Neuronal stem cell (in vitro differentiated cells): ENCODE measurements around the gene KDM1A. TPM values are rescaled to one million over a fixed set of nuclear protein-coding genes. Genes with fewer than 3 reads are reported as not detected.
A peak's percentile ranks its signal among the peaks of the same experiment; 100 is the strongest.

Experiments used
- DNase-seq: peaks from one replicate; pipeline ENCODE4 v3.0.0-alpha.2; 2013; ENCODE audit warnings: low spot score
- H2AFZ ChIP-seq: one replicate; pipeline ENCODE4 v1.6.1; 2013; ENCODE audit warnings: mild to moderate bottlenecking, low read length, inconsistent platforms
- H2AK5ac ChIP-seq: 2 replicates; pipeline ENCODE4 v1.6.1; 2013; ENCODE audit warnings: low read depth, mild to moderate bottlenecking, inconsistent platforms, low read length, moderate library complexity, mixed read lengths
- H2BK120ac ChIP-seq: 2 replicates; pipeline ENCODE4 v1.6.1; 2013; ENCODE audit warnings: low read depth, mild to moderate bottlenecking, inconsistent platforms, low read length, moderate library complexity, mixed read lengths
- H2BK12ac ChIP-seq: one replicate; pipeline ENCODE4 v1.6.1; 2013; ENCODE audit warnings: low read length, inconsistent platforms
- H2BK15ac ChIP-seq: 2 replicates; pipeline ENCODE4 v1.6.1; 2013; ENCODE audit warnings: mild to moderate bottlenecking, low read length, inconsistent platforms, mixed read lengths
- H2BK5ac ChIP-seq: one replicate; pipeline ENCODE4 v1.6.1; 2013; ENCODE audit warnings: inconsistent platforms, mild to moderate bottlenecking, low read length, moderate library complexity
- H3K14ac ChIP-seq: one replicate; pipeline ENCODE4 v1.6.1; 2013; ENCODE audit warnings: low read length, inconsistent platforms
- H3K18ac ChIP-seq: 2 replicates; pipeline ENCODE4 v1.6.1; 2013; ENCODE audit warnings: low read length, inconsistent platforms
- H3K23ac ChIP-seq: 2 replicates; pipeline ENCODE4 v1.6.1; 2013; ENCODE audit warnings: low read depth, mild to moderate bottlenecking, mixed read lengths, low read length, inconsistent platforms; ENCODE audit not compliant: poor library complexity
- H3K27ac ChIP-seq: replicated peaks from 3 replicates; pipeline ENCODE4 v1.5.1; 2013; ENCODE audit warnings: low read length, inconsistent platforms
- H3K27me3 ChIP-seq, 3 experiments: 2 replicates each; pipeline ENCODE4 v1.6.1; 2013; ENCODE audit warnings: low read length in 3 of 3, mild to moderate bottlenecking in 2 of 3, inconsistent platforms in 1 of 3, low read depth in 1 of 3, mixed read lengths in 1 of 3, moderate library complexity in 1 of 3; ENCODE audit not compliant: control insufficient read depth in 3 of 3, insufficient read depth in 3 of 3
- H3K36me3 ChIP-seq, 2 donors: replicated peaks in 1 of 2; 2 replicates each; pipeline ENCODE4 v1.6.1; 2013; ENCODE audit warnings: low read length in 2 of 2; ENCODE audit not compliant: control insufficient read depth in 2 of 2, insufficient read depth in 2 of 2
- H3K4ac ChIP-seq: 2 replicates; pipeline ENCODE4 v1.6.1; 2013; ENCODE audit warnings: inconsistent platforms, mild to moderate bottlenecking, low read length, moderate library complexity
- H3K4me1 ChIP-seq, 2 donors: 1 replicate in 1 of 2; 2 replicates in 1 of 2; pipeline ENCODE4 v1.6.1; 2013; ENCODE audit warnings: low read length in 2 of 2, low read depth in 1 of 2; ENCODE audit not compliant: control insufficient read depth in 2 of 2, insufficient read depth in 1 of 2
- H3K4me2 ChIP-seq: one replicate; pipeline ENCODE4 v1.6.1; 2013; ENCODE audit warnings: mild to moderate bottlenecking, low read length, inconsistent platforms; ENCODE audit not compliant: insufficient read depth, poor library complexity, severe bottlenecking
- H3K4me3 ChIP-seq, 2 donors: 2 replicates each; pipeline ENCODE4 v1.5.1; 2013; ENCODE audit warnings: low read length in 2 of 2, mild to moderate bottlenecking in 2 of 2, inconsistent platforms in 1 of 2, moderate library complexity in 1 of 2
- H3K79me1 ChIP-seq: one replicate; pipeline ENCODE4 v1.6.1; 2013; ENCODE audit warnings: low read depth, mild to moderate bottlenecking, inconsistent platforms, low read length, moderate library complexity
- H3K9ac ChIP-seq: one replicate; pipeline ENCODE4 v1.6.1; 2013; ENCODE audit warnings: mild to moderate bottlenecking, low read depth, low read length, inconsistent platforms; ENCODE audit not compliant: poor library complexity
- H3K9me3 ChIP-seq, 2 donors: replicated peaks in 1 of 2; 2 replicates each; pipeline versions ENCODE3 to v1.6.1; 2013; ENCODE audit warnings: low read length in 2 of 2, mild to moderate bottlenecking in 2 of 2, inconsistent platforms in 1 of 2, low read depth in 1 of 2, mixed read lengths in 1 of 2, moderate library complexity in 1 of 2; ENCODE audit not compliant: control insufficient read depth in 2 of 2, insufficient read depth in 1 of 2
- H4K8ac ChIP-seq: one replicate; pipeline ENCODE4 v1.6.1; 2013; ENCODE audit warnings: low read depth, mild to moderate bottlenecking, inconsistent platforms, low read length, moderate library complexity
- H4K91ac ChIP-seq: one replicate; pipeline ENCODE4 v1.6.1; 2013; ENCODE audit warnings: low read length, low read depth, mild to moderate bottlenecking, inconsistent platforms; ENCODE audit not compliant: poor library complexity
- WGBS, 2 donors: extraction: QIAGEN DNeasy Blood & Tissue Kit; methylation state at CpG; one replicate each; pipeline ENCODE4 v1.1.7; 2013; ENCODE audit warnings: missing lambda C conversion rate in 2 of 2, mixed read lengths in 1 of 2; ENCODE audit not compliant: insufficient read length in 2 of 2, insufficient replicate concordance in 1 of 2; ENCODE audit errors: extremely low coverage in 2 of 2; 5-methylcytosine and 5-hydroxymethylcytosine counted together
- polyA plus RNA-seq, 2 experiments: library from polyadenylated mRNA; stranded (reverse); fragments of 200-250 nt; gene quantifications; one replicate each; pipeline ENCODE4 v1.2.3, GENCODE V29; 2013

Gene KDM1A
- 182 TPM for polyA plus RNA-seq (2013, experiment 1 of 2)
- 177 TPM for polyA plus RNA-seq (2013, experiment 2 of 2)

- H3K9ac ChIP-seq, result peak within 1 kb of the TSS; percentile 95
- peaks cover 1 to 28% of the 10 kb centered on the region in 2 donors for H3K9me3 ChIP-seq
- peak within 1 kb of the TSS; percentile 96 for H3K18ac ChIP-seq
- peak within 1 kb of the TSS; percentile 86 for H2AFZ ChIP-seq
- no peak within 1 kb of the TSS for H2BK120ac ChIP-seq
- H3K79me1 ChIP-seq, result no peaks in the 10 kb centered on the region
- peak within 1 kb of the TSS; percentile 81 to 99 for H3K4me3 ChIP-seq
- peak within 1 kb of the TSS; percentile 95 for H2BK5ac ChIP-seq
- no CpG with 5 or more reads among the region's 85 CpGs for WGBS, 2 donors
- H3K27me3 ChIP-seq, result no peaks in the 10 kb centered on the region
- H3K4me2 ChIP-seq, result peak within 1 kb of the TSS; percentile 67
- peak within 1 kb of the TSS; percentile 95 for H2AK5ac ChIP-seq
- peak; percentile 94 for DNase-seq
- peak within 1 kb of the TSS; percentile 100 for H3K23ac ChIP-seq
- H4K8ac ChIP-seq, result peak within 1 kb of the TSS; percentile 52
- H3K4me1 ChIP-seq, result no peaks in the 10 kb centered on the region
- H2BK15ac ChIP-seq, result peak within 1 kb of the TSS; percentile 56
- peak within 1 kb of the TSS; percentile 90 for H3K4ac ChIP-seq
- H3K36me3 ChIP-seq, result peaks cover 0 to 9% of the 10 kb centered on the region in 2 donors
- H3K27ac ChIP-seq, result peak within 1 kb of the TSS; percentile 92
- peak within 1 kb of the TSS; percentile 97 for H3K14ac ChIP-seq
- H2BK12ac ChIP-seq, result no peak within 1 kb of the TSS
- peak within 1 kb of the TSS; percentile 64 for H4K91ac ChIP-seq
Observed at GRCh38 chr1:23019094-23019862, at the start of gene KDM1A. KDM1A (plus strand) TSS chr1:23019468; CDS start chr1:23019597, 129 bp downstream.

DNA sequence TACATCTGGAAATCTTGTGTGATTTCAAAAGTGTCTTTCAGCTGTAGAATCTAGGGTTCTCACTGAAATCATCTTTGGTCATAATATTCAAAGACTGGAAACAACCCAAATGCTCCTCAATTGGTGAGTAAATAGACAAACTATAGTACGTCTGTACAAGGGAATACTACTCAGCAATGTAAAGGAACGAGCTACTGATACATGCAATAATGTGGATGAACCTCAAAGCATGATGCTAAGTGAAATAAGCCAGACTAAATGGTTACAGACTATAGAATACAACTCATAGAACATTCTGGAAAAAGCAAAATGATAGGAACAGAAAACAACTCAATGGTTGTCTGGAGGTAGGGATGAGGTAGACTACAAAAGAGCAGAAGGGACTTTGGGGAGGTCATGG lies 49.2 kb upstream of the KDM1A start:
- H3K9ac ChIP-seq, result no peak overlapping the region
- DNase-seq, result no peak

GRCh38 chr1:22971161-22971560 lies 48.1 kb upstream of the KDM1A start:
- H2BK15ac ChIP-seq, result no peak overlapping the region
- no peak overlapping the region for H2BK12ac ChIP-seq
- no peak overlapping the region for H3K4ac ChIP-seq
- H2BK120ac ChIP-seq, result no peak overlapping the region
- no peak overlapping the region for H3K4me3 ChIP-seq
- H4K8ac ChIP-seq, result no peak overlapping the region
- H3K23ac ChIP-seq, result no peak overlapping the region
- no peaks in the 10 kb centered on the region for H3K79me1 ChIP-seq
- no peak overlapping the region for H2AFZ ChIP-seq
- H4K91ac ChIP-seq, result no peak overlapping the region
- peaks cover 0 to 29% (median 0%) of the 10 kb centered on the region in 3 experiments for H3K27me3 ChIP-seq
- H2AK5ac ChIP-seq, result no peak overlapping the region
- DNase-seq, result no peak
- H3K4me2 ChIP-seq, result no peak overlapping the region
- H3K14ac ChIP-seq, result no peak overlapping the region
- WGBS, 2 donors, result no CpG with 5 or more reads among the region's 3 CpGs
- H3K27ac ChIP-seq, result no peak overlapping the region
- no peak overlapping the region for H3K18ac ChIP-seq
- peaks cover 0 to 3% of the 10 kb centered on the region in 2 donors for H3K9me3 ChIP-seq
- peaks cover 0 to 6% of the 10 kb centered on the region in 2 donors for H3K4me1 ChIP-seq
- H3K9ac ChIP-seq, result no peak overlapping the region
- H2BK5ac ChIP-seq, result no peak overlapping the region
- H3K36me3 ChIP-seq, result no peaks in the 10 kb centered on the region

More for the DNA sequence above, 49.2 kb upstream of the KDM1A start:
- H3K27me3 ChIP-seq, result peaks cover 0 to 31% (median 0%) of the 10 kb centered on the region in 3 experiments
- no peak overlapping the region for H2BK5ac ChIP-seq
- no peak overlapping the region for H3K4ac ChIP-seq
- peaks cover 0 to 6% of the 10 kb centered on the region in 2 donors for H3K4me1 ChIP-seq
- no peak overlapping the region for H2AK5ac ChIP-seq
- H3K4me3 ChIP-seq, result no peak overlapping the region
- no peak overlapping the region for H3K4me2 ChIP-seq
- no peak overlapping the region for H4K8ac ChIP-seq
- no peaks in the 10 kb centered on the region for H3K79me1 ChIP-seq
- H3K14ac ChIP-seq, result no peak overlapping the region
- no CpG with 5 or more reads among the region's 2 CpGs for WGBS, 2 donors
- H2AFZ ChIP-seq, result no peak overlapping the region
- no peaks in the 10 kb centered on the region for H3K36me3 ChIP-seq
- no peak overlapping the region for H4K91ac ChIP-seq
- no peak overlapping the region for H2BK12ac ChIP-seq
- no peak overlapping the region for H2BK15ac ChIP-seq
- H3K23ac ChIP-seq, result no peak overlapping the region
- H3K9me3 ChIP-seq, result peaks cover 0 to 3% of the 10 kb centered on the region in 2 donors
- H3K27ac ChIP-seq, result no peak overlapping the region
- H3K18ac ChIP-seq, result no peak overlapping the region
- H2BK120ac ChIP-seq, result no peak overlapping the region

GRCh38 chr1:22971611-22972405 lies 47.5 kb upstream of the KDM1A start:
- Histone ChIP-seq H3K4me1 (peaks cover 0 to 6% of the 10 kb centered on the region in 2 donors), H2AFZ (no peak overlapping the region), H3K9ac (no peak overlapping the region), H4K8ac (no peak overlapping the region), H3K27me3 (peaks cover 0 to 27% (median 0%) of the 10 kb centered on the region in 3 experiments), H3K23ac (no peak overlapping the region), H2BK15ac (no peak overlapping the region), H3K14ac (no peak overlapping the region), H3K36me3 (no peaks in the 10 kb centered on the region), H3K18ac (no peak overlapping the region), H3K79me1 (no peaks in the 10 kb centered on the region), H3K9me3 (no peaks in the 10 kb centered on the region), H3K4ac (no peak overlapping the region), H2BK120ac (no peak overlapping the region), H2AK5ac (no peak overlapping the region), H4K91ac (no peak overlapping the region), H3K4me2 (no peak overlapping the region), H2BK5ac (no peak overlapping the region), H2BK12ac (no peak overlapping the region), H3K4me3 (no peak overlapping the region), H3K27ac (no peak overlapping the region)
- no CpG with 5 or more reads among the region's 5 CpGs for WGBS, 2 donors
- DNase-seq, result no peak
